ENCODE data around the gene CNNM1. TPM values are rescaled to one million over a fixed set of nuclear protein-coding genes. Genes with fewer than 3 reads are reported as not detected.

Gene CNNM1
- total RNA-seq, result 1 to 10 TPM; 2.3 to 4.4 (median 4.2) TPM

- Histone ChIP-seq H3K9me3 (no peaks in the 10 kb centered on the region), H3K36me3 (no peaks in the 10 kb centered on the region), H3K4me3 (peak within 1 kb of the TSS; percentile 79), H3K27me3 (peaks cover 33% of the 10 kb centered on the region), H3K4me1 (peaks cover 19% of the 10 kb centered on the region), H3K27ac (no peak within 1 kb of the TSS)
- DNase-seq (ENCODE audit: low spot score in 2 of 2), result peak in 1 of 2 donors; percentile 78
- no CpG with 5 or more reads among the region's 24 CpGs for WGBS
- TF ChIP-seq EP300 (IDR thresholded peaks at IDR 0.05), result no peak
Measured at GRCh38 chr10:99329304-99329553, at the start of gene CNNM1. Gene CNNM1, plus strand, starts transcription at chr10:99329356. Its CDS starts 32 bp downstream, at chr10:99329388.

GRCh38 chr10:99279626-99280111 is 49.5 kb upstream of the CNNM1 start:
- Histone ChIP-seq H3K27me3 (no peaks in the 10 kb centered on the region), H3K4me1 (no peaks in the 10 kb centered on the region), H3K36me3 (no peaks in the 10 kb centered on the region), H3K4me3 (no peak overlapping the region), H3K27ac (no peak overlapping the region), H3K9me3 (no peaks in the 10 kb centered on the region)
- DNase-seq (ENCODE audit: low spot score in 2 of 2), result no peak
- TF ChIP-seq POLR2A (IDR thresholded peaks at IDR 0.05), result no peak
- TF ChIP-seq EP300 (IDR thresholded peaks at IDR 0.05), result no peak
- TF ChIP-seq POLR2AphosphoS5 (IDR thresholded peaks at IDR 0.05), result no peak
- TF ChIP-seq CTCF (IDR thresholded peaks at IDR 0.05), result no peak
- WGBS, result 10% methylated on average over 1 of the region's 1 CpG

GRCh38 chr10:99280472-99280871 is 48.7 kb upstream of the CNNM1 start:
- TF ChIP-seq EP300 (IDR thresholded peaks at IDR 0.05), result no peak
- no peak for TF ChIP-seq POLR2AphosphoS5 (IDR thresholded peaks at IDR 0.05)
- no peak for TF ChIP-seq CTCF (IDR thresholded peaks at IDR 0.05)
- no peak for TF ChIP-seq POLR2A (IDR thresholded peaks at IDR 0.05)
- Histone ChIP-seq H3K4me3 (no peak overlapping the region), H3K36me3 (no peaks in the 10 kb centered on the region), H3K9me3 (no peaks in the 10 kb centered on the region), H3K27ac (no peak overlapping the region), H3K27me3 (no peaks in the 10 kb centered on the region), H3K4me1 (no peaks in the 10 kb centered on the region)
- 58% methylated on average over 2 of the region's 2 CpGs for WGBS
- no peak for DNase-seq (ENCODE audit: low spot score in 2 of 2)

- H3K4me1 ChIP-seq, result no peaks in the 10 kb centered on the region
- WGBS, result 10% methylated on average over 3 of the region's 3 CpGs
- H3K36me3 ChIP-seq, result no peaks in the 10 kb centered on the region
- H3K9me3 ChIP-seq, result no peaks in the 10 kb centered on the region
- no peaks in the 10 kb centered on the region for H3K27me3 ChIP-seq
- no peak overlapping the region for H3K4me3 ChIP-seq
- no peak overlapping the region for H3K27ac ChIP-seq
- no peak for TF ChIP-seq POLR2AphosphoS5 (IDR thresholded peaks at IDR 0.05)
- TF ChIP-seq POLR2A (IDR thresholded peaks at IDR 0.05), result no peak
- no peak for TF ChIP-seq EP300 (IDR thresholded peaks at IDR 0.05)
- no peak for TF ChIP-seq CTCF (IDR thresholded peaks at IDR 0.05)
- no peak for DNase-seq (ENCODE audit: low spot score in 2 of 2)
Measured at GRCh38 chr10:99285881-99286280, 43.3 kb upstream of the CNNM1 start.

GRCh38 chr10:99290306-99290705 is 38.9 kb upstream of the CNNM1 start:
- TF ChIP-seq EP300 (IDR thresholded peaks at IDR 0.05) (no peak), POLR2A (IDR thresholded peaks at IDR 0.05) (no peak), CTCF (IDR thresholded peaks at IDR 0.05) (no peak), POLR2AphosphoS5 (IDR thresholded peaks at IDR 0.05) (no peak)
- H3K4me3 ChIP-seq, result no peak overlapping the region
- DNase-seq (ENCODE audit: low spot score in 2 of 2), result no peak
- 82% methylated on average over 1 of the region's 1 CpG for WGBS
- H3K27me3 ChIP-seq, result no peaks in the 10 kb centered on the region
- H3K36me3 ChIP-seq, result no peaks in the 10 kb centered on the region
- H3K4me1 ChIP-seq, result no peaks in the 10 kb centered on the region
- H3K27ac ChIP-seq, result no peak overlapping the region
- H3K9me3 ChIP-seq, result no peaks in the 10 kb centered on the region

GRCh38 chr10:99292159-99292558 is 37.0 kb upstream of the CNNM1 start:
- H3K9me3 ChIP-seq, result no peaks in the 10 kb centered on the region
- no peaks in the 10 kb centered on the region for H3K27me3 ChIP-seq
- no peak for DNase-seq (ENCODE audit: low spot score in 2 of 2)
- H3K27ac ChIP-seq, result no peak overlapping the region
- 35% methylated on average over 1 of the region's 1 CpG for WGBS
- H3K4me1 ChIP-seq, result no peaks in the 10 kb centered on the region
- H3K4me3 ChIP-seq, result no peak overlapping the region
- no peaks in the 10 kb centered on the region for H3K36me3 ChIP-seq
- TF ChIP-seq POLR2AphosphoS5 (IDR thresholded peaks at IDR 0.05) (no peak), CTCF (IDR thresholded peaks at IDR 0.05) (no peak), POLR2A (IDR thresholded peaks at IDR 0.05) (no peak), EP300 (IDR thresholded peaks at IDR 0.05) (no peak)

Measured in suprapubic skin (tissue), 4 donors.